ENCODE data around the gene MAP3K20. TPM values are rescaled to one million over a fixed set of nuclear protein-coding genes. Genes with fewer than 3 reads are reported as not detected.
"Not testable (repeated sequence)": the region's sequence is repeated elsewhere in the genome, so short reads cannot be mapped to it uniquely, and the experiment has no call there.

The MAP3K20 gene
- total RNA-seq, 1 donor from 2014 or later: 21.3 TPM

DNA sequence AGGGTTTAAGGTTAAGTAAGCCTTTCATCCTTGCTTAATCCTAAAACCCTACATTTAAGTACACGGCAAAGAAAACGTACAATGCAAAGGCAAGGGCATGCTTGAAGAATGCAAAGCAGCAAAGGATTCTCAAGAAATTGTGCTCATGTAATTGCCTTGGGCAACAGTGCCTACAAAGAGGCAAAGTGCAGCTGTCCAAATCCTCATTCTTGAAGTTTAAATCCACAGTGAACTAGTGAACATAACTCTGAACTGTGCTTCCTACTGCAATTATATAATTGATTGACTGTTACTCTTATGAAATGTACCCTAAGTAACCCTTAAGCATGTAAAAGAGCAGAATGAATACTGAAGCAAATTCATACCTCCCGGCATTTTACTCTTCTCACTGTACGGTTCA is 85.4 kb downstream of the MAP3K20 start:
- no peaks in the 10 kb centered on the region for H3K36me3 ChIP-seq
- H3K4me3 ChIP-seq: no peak overlapping the region
- H3K9me3 ChIP-seq: no peaks in the 10 kb centered on the region
- DNase-seq (ENCODE audit: low spot score in 2 of 2): no peak
- H3K4me1 ChIP-seq: peaks cover 6 to 14% of the 10 kb centered on the region in 2 donors
- no peaks in the 10 kb centered on the region for H3K27me3 ChIP-seq
- intact Hi-C loops (cut with DNase I): loop anchor here (2.0 kb wide), 1 partner anchor 22 kb away; no protein-coding TSS in a partner anchor
- TF ChIP-seq, protein P1, sequence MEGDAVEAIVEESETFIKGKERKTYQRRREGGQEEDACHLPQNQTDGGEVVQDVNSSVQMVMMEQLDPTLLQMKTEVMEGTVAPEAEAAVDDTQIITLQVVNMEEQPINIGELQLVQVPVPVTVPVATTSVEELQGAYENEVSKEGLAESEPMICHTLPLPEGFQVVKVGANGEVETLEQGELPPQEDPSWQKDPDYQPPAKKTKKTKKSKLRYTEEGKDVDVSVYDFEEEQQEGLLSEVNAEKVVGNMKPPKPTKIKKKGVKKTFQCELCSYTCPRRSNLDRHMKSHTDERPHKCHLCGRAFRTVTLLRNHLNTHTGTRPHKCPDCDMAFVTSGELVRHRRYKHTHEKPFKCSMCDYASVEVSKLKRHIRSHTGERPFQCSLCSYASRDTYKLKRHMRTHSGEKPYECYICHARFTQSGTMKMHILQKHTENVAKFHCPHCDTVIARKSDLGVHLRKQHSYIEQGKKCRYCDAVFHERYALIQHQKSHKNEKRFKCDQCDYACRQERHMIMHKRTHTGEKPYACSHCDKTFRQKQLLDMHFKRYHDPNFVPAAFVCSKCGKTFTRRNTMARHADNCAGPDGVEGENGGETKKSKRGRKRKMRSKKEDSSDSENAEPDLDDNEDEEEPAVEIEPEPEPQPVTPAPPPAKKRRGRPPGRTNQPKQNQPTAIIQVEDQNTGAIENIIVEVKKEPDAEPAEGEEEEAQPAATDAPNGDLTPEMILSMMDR (IDR thresholded peaks at IDR 0.05): no peak
- H3K27ac ChIP-seq: peak overlapping the region; percentile 62 to 79

DNA sequence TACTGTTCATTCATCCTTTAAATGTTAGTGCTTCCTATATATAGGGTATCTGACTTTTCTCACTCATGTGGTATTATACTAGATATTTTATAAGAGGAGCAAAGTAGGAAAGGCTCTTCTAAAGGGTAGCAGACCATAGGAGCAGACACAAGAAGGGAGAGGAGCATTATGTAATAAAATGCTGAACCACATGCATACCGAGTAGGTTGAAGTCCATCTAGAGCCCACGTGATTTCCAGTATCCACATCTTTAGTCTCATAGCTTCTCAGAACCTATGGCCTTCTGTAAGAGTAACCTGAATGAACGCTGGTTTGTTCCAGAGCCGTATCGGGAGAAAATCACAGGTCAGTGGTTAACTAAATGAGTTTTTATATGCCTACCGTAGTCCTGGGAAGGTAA is 85.9 kb downstream of the MAP3K20 start:
- DNase-seq (ENCODE audit: low spot score in 2 of 2): no peak
- H3K36me3 ChIP-seq: no peaks in the 10 kb centered on the region
- TF ChIP-seq, protein P1 (IDR thresholded peaks at IDR 0.05): no peak
- no peak overlapping the region for H3K4me3 ChIP-seq
- no peaks in the 10 kb centered on the region for H3K9me3 ChIP-seq
- intact Hi-C loops (cut with DNase I): loop anchor here (2.0 kb wide), 1 partner anchor 21 kb away; no protein-coding TSS in a partner anchor
- peaks cover 6 to 14% of the 10 kb centered on the region in 2 donors for H3K4me1 ChIP-seq
- H3K27me3 ChIP-seq: no peaks in the 10 kb centered on the region
- H3K27ac ChIP-seq: no peak overlapping the region

DNA sequence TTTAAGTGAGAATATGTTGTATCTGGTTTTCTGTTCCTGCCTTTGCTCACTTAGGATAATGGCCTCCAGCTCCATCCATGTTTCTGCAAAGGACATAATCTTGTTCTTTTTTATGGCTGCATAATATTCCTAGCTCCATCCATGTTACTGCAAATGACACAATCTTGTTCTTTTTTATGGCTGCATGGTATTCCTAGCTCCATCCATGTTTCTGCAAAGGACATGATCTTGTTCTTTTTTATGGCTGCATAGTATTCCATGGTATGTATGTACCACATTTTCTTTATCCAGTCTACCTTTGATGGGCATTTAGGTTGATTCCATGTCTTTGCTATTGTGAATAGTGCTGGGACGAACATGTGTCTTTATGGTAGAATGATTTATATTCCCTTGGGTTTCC is 87.7 kb downstream of the MAP3K20 start:
- H3K27me3 ChIP-seq; H3K4me3 ChIP-seq; intact Hi-C loops (cut with DNase I); DNase-seq (ENCODE audit: low spot score in 2 of 2); H3K27ac ChIP-seq; H3K9me3 ChIP-seq; H3K36me3 ChIP-seq: not testable (repeated sequence)
- peaks cover 6 to 16% of the 10 kb centered on the region in 2 donors for H3K4me1 ChIP-seq

DNA sequence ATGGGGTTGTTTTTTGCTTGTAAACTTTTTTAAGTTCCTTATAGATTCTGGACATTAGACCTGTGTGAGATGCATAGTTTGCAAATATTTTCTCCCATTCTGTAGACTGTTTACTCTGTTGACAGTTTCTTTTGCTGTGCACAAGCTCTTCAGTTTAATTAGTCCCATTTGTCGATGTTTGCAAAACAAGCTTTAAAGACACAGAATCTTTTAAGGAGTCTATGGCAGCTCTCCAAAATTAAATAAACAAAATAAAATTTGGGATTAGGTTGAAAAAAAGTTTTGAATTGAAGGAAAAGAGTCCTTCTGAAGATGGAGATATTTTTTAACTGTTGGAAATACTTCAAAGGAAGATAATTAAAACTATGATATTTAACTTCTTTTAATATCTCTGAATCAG is 88.8 kb downstream of the MAP3K20 start:
- DNase-seq (ENCODE audit: low spot score in 2 of 2): no peak
- TF ChIP-seq, protein P1 (IDR thresholded peaks at IDR 0.05): no peak
- no peaks in the 10 kb centered on the region for H3K27me3 ChIP-seq
- peaks cover 6 to 16% of the 10 kb centered on the region in 2 donors for H3K4me1 ChIP-seq
- intact Hi-C loops (cut with DNase I): no loop called here
- H3K27ac ChIP-seq: no peak overlapping the region
- no peak overlapping the region for H3K4me3 ChIP-seq
- no peaks in the 10 kb centered on the region for H3K9me3 ChIP-seq
- no peaks in the 10 kb centered on the region for H3K36me3 ChIP-seq

DNA sequence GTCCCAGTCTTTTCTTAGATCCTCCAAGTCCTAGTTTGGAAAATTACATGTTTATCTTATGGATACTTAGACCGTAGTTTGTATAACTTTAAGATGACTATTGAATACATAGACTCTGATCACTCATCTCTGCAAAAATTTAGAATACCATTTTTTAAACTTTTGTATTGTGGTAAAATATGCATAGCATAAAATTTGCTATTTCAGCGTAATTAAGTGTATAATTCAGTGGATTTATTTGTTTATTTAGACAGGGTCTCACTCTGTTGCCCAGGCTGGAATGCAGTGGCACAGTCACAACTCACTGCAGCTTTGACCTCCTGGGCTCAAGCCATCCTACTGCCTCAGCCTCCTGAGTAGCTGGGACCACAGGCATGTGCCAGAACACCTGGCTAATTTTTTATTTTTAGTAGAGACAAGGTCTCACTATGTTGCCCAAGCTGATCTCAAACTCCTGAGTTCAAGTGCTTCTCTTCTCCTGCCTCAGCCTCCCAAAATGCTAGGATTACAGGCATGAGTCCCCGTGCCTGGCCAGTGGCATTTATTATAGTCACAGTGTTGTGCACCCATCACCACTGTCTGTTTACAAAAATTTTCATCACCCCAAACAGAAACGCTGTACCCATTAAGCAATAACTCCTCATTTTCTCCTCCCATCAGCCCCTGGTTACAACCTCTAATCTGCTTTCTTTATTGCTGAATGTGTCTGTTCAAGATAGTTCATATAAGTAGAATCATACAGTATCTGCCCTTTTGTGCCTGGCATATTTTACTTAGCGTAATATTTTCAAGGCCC is 90.0 kb downstream of the MAP3K20 start:
- Histone ChIP-seq H3K27ac (no peak overlapping the region), H3K4me1 (peaks cover 4 to 7% of the 10 kb centered on the region in 2 donors), H3K27me3 (no peaks in the 10 kb centered on the region), H3K9me3 (no peaks in the 10 kb centered on the region), H3K36me3 (no peaks in the 10 kb centered on the region), H3K4me3 (no peak overlapping the region)
- TF ChIP-seq, protein P1 (IDR thresholded peaks at IDR 0.05): no peak
- intact Hi-C loops (cut with DNase I): no loop called here
- DNase-seq (ENCODE audit: low spot score in 2 of 2): no peak

DNA sequence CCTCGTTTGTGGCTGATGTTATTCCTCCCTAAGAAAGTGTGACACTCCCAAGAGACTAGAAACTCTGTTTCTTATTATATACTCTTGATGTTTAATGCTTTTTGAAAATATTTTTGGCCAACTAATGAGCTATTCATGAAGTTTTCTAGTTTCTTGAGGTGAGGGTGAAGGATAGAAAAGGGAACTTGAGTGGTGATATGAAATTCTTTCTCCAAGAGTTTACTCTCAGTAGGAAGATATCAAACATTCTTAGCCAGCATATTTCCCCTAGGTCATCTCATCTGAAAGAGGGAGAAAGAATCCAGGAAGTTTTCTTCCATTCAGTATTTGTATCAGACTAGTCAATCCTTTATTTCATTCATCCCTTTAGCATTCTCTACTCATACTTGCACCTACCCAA is 95.7 kb downstream of the MAP3K20 start:
- Histone ChIP-seq H3K27me3 (no peaks in the 10 kb centered on the region), H3K4me1 (peaks cover 0 to 5% of the 10 kb centered on the region in 2 donors), H3K27ac (no peak overlapping the region), H3K9me3 (no peaks in the 10 kb centered on the region), H3K36me3 (no peaks in the 10 kb centered on the region), H3K4me3 (no peak overlapping the region)
- no peak for DNase-seq (ENCODE audit: low spot score in 2 of 2)
- TF ChIP-seq, protein P1 (IDR thresholded peaks at IDR 0.05): no peak
- intact Hi-C loops (cut with DNase I): no loop called here

All from ascending aorta (tissue), 2 donors.